GM12892 (cell line): Measurements from ENCODE around the gene PPP5C.

Source experiments
- POLR2A ChIP-seq: IDR thresholded peaks from 2 replicates; pipeline ENCODE4 v1.6.1; 2011; ENCODE audit warnings: low read depth, low read length, control low read depth
- TAF1 ChIP-seq: IDR thresholded peaks from 2 replicates; pipeline ENCODE4 v1.6.1; 2011; ENCODE audit warnings: low read depth, mild to moderate bottlenecking, control low read depth, low read length, borderline replicate concordance

- TF ChIP-seq POLR2A (no peak), TAF1 (no peak)
Measured at GRCh38 chr19:46411925-46412649, 65.2 kb downstream of the PPP5C start.
